GM12875 (cell line): ENCODE measurements around the gene VMP1.

ENCODE experiments used
- H3K4me3 ChIP-seq: one replicate; pipeline ENCODE4 v1.5.1; 2011; ENCODE audit warnings: low read depth, low read length, control low read depth
- TF ChIP-seq, protein P1 (sequence below): IDR thresholded peaks from 2 replicates; pipeline ENCODE4 v1.5.1; 2011; ENCODE audit warnings: low read depth, mild to moderate bottlenecking, control low read depth, inconsistent platforms, low read length, moderate library complexity, borderline replicate concordance; ENCODE audit not compliant: insufficient read depth

VMP1 gene

DNA sequence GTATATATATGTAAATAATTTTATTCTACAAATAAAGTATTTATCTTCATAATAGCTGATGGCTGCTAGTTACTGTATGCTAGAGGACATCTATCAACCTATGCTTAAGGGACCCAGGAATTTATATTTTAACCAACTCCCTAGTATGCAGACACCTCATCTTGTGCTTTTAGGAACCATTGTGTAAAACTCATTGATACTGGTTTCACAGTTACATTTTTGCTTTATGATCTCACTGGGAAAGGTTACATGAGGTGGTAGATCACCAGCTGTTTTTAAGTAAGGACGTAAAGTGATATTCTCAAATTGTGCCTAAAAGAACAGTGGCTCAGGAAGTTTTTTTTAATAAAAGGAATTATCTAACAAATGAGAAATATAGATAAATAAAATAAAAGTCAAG is 56.4 kb downstream of the VMP1 start:
- TF ChIP-seq, protein P1, sequence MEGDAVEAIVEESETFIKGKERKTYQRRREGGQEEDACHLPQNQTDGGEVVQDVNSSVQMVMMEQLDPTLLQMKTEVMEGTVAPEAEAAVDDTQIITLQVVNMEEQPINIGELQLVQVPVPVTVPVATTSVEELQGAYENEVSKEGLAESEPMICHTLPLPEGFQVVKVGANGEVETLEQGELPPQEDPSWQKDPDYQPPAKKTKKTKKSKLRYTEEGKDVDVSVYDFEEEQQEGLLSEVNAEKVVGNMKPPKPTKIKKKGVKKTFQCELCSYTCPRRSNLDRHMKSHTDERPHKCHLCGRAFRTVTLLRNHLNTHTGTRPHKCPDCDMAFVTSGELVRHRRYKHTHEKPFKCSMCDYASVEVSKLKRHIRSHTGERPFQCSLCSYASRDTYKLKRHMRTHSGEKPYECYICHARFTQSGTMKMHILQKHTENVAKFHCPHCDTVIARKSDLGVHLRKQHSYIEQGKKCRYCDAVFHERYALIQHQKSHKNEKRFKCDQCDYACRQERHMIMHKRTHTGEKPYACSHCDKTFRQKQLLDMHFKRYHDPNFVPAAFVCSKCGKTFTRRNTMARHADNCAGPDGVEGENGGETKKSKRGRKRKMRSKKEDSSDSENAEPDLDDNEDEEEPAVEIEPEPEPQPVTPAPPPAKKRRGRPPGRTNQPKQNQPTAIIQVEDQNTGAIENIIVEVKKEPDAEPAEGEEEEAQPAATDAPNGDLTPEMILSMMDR = no peak
- no peak overlapping the region for H3K4me3 ChIP-seq

DNA sequence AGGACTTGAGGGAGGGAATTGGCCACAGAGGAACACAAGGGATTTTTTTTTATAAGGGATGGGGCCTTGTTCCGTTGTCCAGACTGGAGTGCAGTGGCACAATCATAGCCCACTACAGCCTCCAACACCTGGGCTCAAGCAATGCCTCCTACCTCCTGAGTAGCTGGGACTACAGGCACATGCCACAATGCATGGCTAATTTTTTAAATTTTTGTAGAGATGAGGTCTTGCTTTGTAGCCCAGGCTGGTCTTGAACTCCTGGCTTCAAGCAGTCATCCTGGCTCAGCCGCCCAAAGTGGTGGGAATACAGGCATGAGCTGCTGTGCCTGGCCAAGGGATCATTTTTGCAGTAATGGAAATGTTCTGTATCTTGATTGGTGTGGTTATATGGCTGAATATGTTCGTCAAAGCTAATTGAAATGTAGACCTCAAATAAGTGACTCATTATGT is 56.9 kb downstream of the VMP1 start:
- no peak overlapping the region for H3K4me3 ChIP-seq
- TF ChIP-seq, protein P1 = no peak

DNA sequence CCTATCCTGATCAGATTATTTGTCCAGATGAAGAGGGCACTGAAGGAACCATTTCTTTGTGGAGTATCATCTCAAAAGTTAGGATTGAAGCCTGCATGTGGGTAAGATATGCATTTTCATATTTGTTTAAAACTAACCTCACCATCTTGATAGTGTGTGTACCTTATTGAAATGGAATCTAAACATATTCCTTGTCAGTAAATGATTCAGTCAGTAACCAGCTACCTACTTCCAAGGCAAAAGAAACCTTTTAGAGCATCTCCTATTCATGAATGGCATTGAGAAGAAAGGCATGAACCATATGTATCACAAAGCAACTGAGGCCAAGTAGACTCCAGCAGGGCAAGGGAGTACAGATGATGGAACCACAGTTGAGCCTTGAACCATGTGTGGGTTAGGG is 57.6 kb downstream of the VMP1 start:
- H3K4me3 ChIP-seq = no peak overlapping the region
- TF ChIP-seq, protein P1 = no peak

DNA sequence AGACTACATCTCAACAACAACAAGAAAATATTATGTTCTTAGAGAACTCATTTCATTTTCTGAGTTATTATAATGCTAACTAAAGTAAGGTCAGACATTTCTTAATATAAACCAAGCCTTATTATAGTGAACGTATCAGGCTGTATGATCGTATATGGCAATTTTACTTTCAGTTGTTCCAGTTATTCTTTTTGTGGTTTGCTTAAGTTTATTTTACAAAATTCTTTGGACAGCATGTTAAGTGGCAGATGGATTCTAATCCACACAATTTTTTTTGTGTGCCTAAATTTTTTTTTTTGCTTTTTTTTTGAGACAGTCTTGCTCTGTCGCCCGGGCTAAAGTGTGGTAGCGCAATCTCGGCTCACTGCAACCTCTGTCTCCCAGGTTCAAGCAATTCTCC is 59.0 kb downstream of the VMP1 start:
- no peak overlapping the region for H3K4me3 ChIP-seq
- TF ChIP-seq, protein P1 = no peak

DNA sequence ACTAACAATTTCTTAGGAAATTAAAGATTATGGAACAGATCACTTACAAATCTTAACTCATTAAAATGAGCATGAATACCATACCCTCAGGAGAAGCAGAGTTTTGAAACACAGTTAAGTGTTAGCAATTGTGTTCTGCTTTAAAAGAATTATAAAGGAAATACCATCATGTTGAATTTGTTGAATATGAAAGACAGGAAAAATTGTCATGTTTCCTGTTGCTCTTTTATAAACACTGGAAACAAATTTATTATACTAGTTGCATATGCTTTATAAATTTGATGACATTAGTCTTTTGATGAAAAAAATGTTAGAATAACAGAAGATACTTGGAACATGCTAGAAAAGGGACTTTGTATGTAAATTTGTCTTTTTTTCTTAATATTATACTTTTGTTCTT is 59.7 kb downstream of the VMP1 start:
- H3K4me3 ChIP-seq = no peak overlapping the region
- TF ChIP-seq, protein P1 = no peak

DNA sequence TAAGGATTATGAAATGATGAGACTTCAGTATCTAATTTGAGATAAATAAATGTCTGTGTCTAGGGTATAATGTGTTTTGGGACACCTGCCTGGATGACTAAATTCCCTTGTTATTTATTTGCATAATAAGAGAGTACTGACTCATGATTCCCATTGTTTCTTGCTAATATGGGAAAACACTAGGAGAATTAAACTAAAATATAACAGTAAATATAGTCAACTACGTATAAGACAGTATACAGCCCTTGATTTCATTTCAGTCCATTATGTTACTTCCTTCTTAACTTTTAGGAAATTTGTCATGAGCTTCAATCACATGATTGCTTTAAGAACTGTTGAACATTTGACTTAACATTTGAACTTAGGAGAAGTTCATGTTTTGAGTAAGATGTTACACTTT is 62.4 kb downstream of the VMP1 start:
- H3K4me3 ChIP-seq = no peak overlapping the region
- TF ChIP-seq, protein P1 = no peak

DNA sequence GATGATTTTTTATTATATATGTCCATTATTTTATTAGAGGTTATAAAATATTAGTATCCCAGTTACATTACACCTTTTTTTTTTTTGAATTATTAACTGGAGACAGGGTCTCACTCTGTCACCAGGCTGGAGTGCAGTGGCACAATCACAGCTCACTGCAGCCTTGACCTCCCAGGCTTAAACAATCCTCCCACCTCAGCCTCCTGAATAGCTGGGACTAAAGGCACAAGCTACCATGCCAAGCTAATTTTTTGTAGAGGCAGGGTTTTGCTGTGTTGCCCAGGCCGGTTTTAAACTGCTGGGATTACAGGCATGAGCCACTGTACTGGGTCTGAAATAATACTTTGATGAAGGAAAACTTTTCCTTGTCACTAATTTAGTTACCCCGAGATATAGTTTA is 63.6 kb downstream of the VMP1 start:
- H3K4me3 ChIP-seq = no peak overlapping the region
- TF ChIP-seq, protein P1 = no peak
